Measurements from ENCODE around the gene AHCYL1.

DNA sequence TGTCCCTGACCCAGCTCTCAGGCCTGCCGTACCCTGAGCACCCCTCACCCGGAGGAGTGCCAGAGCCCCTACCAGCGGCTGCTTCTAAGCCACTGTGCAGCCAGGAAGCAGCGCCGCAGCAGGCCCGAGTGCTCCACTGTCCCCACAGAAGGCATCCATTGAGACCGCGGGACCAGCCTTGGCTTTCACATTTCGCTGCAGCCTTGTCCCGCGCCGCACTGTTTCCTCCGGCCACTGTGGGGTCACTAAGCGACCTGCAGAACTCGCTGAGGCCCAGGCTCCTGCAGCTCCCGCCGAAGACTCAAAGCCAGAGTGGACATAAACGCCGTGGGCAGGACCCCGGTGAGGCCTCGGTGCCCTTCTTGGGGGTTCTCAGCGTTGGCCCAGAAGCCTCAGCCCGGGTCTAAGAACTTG, 82.9 kb downstream of the AHCYL1 start:
- TF ChIP-seq POLR2A (IDR thresholded peaks at IDR 0.05) = no peak
- TF ChIP-seq, protein P1, sequence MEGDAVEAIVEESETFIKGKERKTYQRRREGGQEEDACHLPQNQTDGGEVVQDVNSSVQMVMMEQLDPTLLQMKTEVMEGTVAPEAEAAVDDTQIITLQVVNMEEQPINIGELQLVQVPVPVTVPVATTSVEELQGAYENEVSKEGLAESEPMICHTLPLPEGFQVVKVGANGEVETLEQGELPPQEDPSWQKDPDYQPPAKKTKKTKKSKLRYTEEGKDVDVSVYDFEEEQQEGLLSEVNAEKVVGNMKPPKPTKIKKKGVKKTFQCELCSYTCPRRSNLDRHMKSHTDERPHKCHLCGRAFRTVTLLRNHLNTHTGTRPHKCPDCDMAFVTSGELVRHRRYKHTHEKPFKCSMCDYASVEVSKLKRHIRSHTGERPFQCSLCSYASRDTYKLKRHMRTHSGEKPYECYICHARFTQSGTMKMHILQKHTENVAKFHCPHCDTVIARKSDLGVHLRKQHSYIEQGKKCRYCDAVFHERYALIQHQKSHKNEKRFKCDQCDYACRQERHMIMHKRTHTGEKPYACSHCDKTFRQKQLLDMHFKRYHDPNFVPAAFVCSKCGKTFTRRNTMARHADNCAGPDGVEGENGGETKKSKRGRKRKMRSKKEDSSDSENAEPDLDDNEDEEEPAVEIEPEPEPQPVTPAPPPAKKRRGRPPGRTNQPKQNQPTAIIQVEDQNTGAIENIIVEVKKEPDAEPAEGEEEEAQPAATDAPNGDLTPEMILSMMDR (IDR thresholded peaks at IDR 0.05) = no peak
